ENCODE results near the gene RALGPS1. TPM values are rescaled to one million over a fixed set of nuclear protein-coding genes. Genes with fewer than 3 reads are reported as not detected.

The RALGPS1 gene
- total and polyA plus RNA-seq, 5 donors from 2014 or later, result 1.8 to 10.3 (median 3.3) TPM

DNA sequence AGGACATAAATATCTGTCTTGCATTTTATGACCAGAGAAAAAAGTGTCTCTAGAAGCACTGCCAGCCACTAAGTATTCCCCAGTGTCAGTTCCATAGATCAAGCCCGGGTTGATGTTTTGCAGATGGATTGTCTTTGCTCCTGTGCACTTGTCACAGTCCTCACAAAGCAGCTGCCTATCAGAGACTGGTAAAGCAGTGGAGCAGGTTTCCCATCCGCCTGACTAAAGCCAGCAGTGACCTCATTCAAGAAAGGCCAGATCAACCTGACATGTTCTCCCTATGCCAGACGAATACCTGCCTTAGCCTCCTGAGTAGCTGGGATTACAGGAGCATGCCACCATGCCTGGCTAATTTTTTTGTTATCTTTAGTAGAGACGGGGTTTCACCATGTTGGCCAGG lies 323.2 kb downstream of the RALGPS1 start:
- Mint-ChIP-seq H3K36me3 (peaks cover 3% of the 10 kb centered on the region), H3K4me3 (no peak overlapping the region)
- no peaks in the 10 kb centered on the region for H3K9me3 ChIP-seq (ENCODE audit: control insufficient read depth in 2 of 2, low read length in 2 of 2)

DNA sequence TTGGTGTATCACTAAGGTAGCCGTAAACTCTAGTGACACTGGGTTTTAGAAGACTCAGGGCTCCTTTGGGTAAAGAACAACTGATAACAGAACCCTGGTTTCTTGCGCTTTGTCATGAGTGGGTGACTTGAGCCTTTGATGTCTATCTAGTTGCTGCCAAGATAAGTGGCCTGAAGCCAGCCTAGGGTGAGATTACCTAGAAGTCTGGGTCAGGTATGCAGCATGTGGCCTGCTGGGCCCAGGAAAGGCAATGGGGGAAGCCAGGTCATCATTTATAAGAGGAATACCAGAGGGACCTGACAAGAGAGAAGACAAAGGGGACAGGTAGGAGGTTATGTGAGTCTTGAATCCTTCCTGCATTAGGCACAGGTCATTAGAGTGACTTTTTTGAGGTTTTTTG lies 326.8 kb downstream of the RALGPS1 start:
- no peaks in the 10 kb centered on the region for H3K36me3 ChIP-seq (ENCODE audit: control insufficient read depth, insufficient read depth, low read length)
- H3K4me3 ChIP-seq (ENCODE audit: low read depth, low read length), result no peak overlapping the region
- ATAC-seq (ENCODE audit: low read depth in 2 of 2) (no peak), DNase-seq (no peak)
- H3K4me3 Mint-ChIP-seq, result peak overlapping the region in 1 of 4 donors; percentile 28
- H3K27ac ChIP-seq (ENCODE audit: insufficient read depth, low read length, poor library complexity, severe bottlenecking), result no peak overlapping the region
- H3K4me1 Mint-ChIP-seq, result peaks cover 3 to 14% (median 6%) of the 10 kb centered on the region in 4 donors
- peaks cover 0 to 2% (median 0%) of the 10 kb centered on the region in 7 donors for H3K9me3 Mint-ChIP-seq
- no peaks in the 10 kb centered on the region for H3K9me3 ChIP-seq (ENCODE audit: control insufficient read depth in 2 of 2, low read length in 2 of 2)
- peaks cover 9% of the 10 kb centered on the region for H3K27me3 Mint-ChIP-seq
- H3K36me3 Mint-ChIP-seq, result peaks cover 5% of the 10 kb centered on the region
- H3K4me1 ChIP-seq (ENCODE audit: control insufficient read depth, insufficient read depth, low read length, poor library complexity, severe bottlenecking), result peaks cover 10% of the 10 kb centered on the region
- H3K27ac Mint-ChIP-seq, result peak overlapping the region in 1 of 3 donors; percentile 59
- peaks cover 4% of the 10 kb centered on the region for H3K27me3 ChIP-seq (ENCODE audit: control insufficient read depth, insufficient read depth, low read length)

More for the DNA sequence above, 323.2 kb downstream of the RALGPS1 start:
- no peak overlapping the region for H3K4me3 ChIP-seq (ENCODE audit: low read depth, low read length)
- peaks cover 9% of the 10 kb centered on the region for H3K27me3 ChIP-seq (ENCODE audit: control insufficient read depth, insufficient read depth, low read length)
- ATAC-seq (ENCODE audit: low read depth in 2 of 2) (no peak), DNase-seq (no peak)
- Mint-ChIP-seq H3K27ac (no peak overlapping the region), H3K4me1 (no peaks in the 10 kb centered on the region), H3K27me3 (peaks cover 23% of the 10 kb centered on the region), H3K9me3 (no peaks in the 10 kb centered on the region)
- H3K4me1 ChIP-seq (ENCODE audit: control insufficient read depth, insufficient read depth, low read length, poor library complexity, severe bottlenecking), result no peaks in the 10 kb centered on the region
- H3K27ac ChIP-seq (ENCODE audit: insufficient read depth, low read length, poor library complexity, severe bottlenecking), result no peak overlapping the region
- H3K36me3 ChIP-seq (ENCODE audit: control insufficient read depth, insufficient read depth, low read length), result no peaks in the 10 kb centered on the region

DNA sequence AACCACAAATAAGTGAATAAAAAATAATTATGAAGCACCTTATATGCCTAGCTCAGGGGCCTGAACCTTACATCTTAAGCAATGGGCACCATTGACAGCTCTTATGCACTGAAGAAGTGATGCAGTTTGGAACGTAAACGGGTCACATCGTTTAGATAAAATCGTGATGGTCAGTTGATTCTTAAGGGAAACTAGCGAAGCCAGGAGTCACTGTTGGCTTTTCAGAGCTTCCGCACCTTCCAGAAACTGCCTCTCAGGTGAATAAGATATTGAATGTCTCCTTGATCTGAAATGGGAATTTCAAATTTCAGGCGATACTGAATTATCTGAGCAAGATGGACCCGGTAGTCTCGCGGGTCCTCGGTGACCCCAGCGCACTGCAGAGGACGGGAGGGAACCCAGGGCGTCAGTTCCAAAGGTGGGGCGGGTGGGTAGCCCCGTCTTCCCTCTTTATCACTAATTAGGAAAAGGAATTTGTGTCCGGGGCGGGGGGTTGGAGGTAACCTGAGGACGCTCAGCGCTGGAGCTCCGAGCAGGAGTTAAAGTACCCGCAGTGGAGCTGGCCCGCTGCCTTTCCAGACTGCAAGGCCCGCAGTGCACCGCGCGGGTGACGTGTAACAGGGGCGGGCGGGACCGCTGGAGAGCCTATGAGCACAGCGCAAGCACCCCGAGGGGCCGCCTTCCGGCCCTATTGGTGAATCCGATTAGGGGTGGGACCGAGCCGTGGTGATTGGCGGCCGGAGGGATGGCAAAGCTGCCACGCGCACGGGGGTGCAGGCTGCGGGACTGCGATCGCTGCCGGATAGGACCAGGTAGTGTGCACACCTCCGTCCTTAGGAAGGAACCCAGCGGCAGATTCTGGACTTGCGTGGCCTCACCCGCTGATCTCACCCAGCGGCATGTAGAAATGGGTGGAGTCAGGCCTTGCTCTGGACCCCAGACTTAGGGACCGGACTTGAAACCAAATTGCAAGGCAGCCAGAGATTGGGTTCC lies 330.3 kb downstream of the RALGPS1 start:
- Mint-ChIP-seq H3K27ac (peak overlapping the region in 2 of 3 donors; percentile 53 to 84), H3K9me3 (peaks cover 0 to 2% (median 0%) of the 10 kb centered on the region in 7 donors), H3K4me3 (peak overlapping the region; percentile 78 to 93 (median 90)), H3K27me3 (peaks cover 9% of the 10 kb centered on the region), H3K4me1 (peaks cover 3 to 14% (median 6%) of the 10 kb centered on the region in 4 donors), H3K36me3 (peaks cover 5% of the 10 kb centered on the region)
- DNase-seq, result peak; percentile 92 to 97 (median 92)
- peaks cover 10% of the 10 kb centered on the region for H3K4me1 ChIP-seq (ENCODE audit: control insufficient read depth, insufficient read depth, low read length, poor library complexity, severe bottlenecking)
- H3K4me3 ChIP-seq (ENCODE audit: low read depth, low read length), result peak overlapping the region; percentile 78
- no peak overlapping the region for H3K27ac ChIP-seq (ENCODE audit: insufficient read depth, low read length, poor library complexity, severe bottlenecking)
- no peaks in the 10 kb centered on the region for H3K27me3 ChIP-seq (ENCODE audit: control insufficient read depth, insufficient read depth, low read length)
- no peaks in the 10 kb centered on the region for H3K36me3 ChIP-seq (ENCODE audit: control insufficient read depth, insufficient read depth, low read length)
- ATAC-seq (ENCODE audit: low read depth in 2 of 2), result peak; percentile 100
- no peaks in the 10 kb centered on the region for H3K9me3 ChIP-seq (ENCODE audit: control insufficient read depth in 2 of 2, low read length in 2 of 2)

DNA sequence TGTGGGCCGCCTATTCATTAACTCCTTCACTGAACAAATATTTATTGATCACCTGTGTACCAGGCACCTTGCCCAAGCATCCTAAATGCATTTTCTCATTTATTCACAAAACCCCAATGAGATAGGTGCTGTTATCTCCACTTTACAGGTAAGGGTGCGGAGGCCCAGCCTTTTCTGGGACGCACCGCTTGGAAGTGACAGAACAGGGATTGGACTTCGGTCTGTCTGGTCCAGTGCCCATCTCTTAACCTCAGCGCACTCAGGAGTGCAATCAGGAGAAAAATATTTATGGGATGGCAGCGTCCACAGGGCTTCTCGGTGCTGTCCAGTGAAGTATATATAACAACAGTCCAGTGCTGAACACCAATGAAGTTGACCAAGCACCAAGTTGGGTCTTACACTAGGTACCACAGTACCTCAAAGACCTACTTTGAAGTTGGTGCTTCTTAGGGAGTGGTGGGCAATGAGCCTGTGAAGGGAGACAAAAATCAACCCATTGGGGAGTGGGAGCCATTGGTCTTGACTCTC lies 331.1 kb downstream of the RALGPS1 start:
- Mint-ChIP-seq H3K27ac (no peak overlapping the region), H3K4me1 (peaks cover 4 to 14% (median 7%) of the 10 kb centered on the region in 4 donors), H3K27me3 (peaks cover 16% of the 10 kb centered on the region), H3K36me3 (peaks cover 10% of the 10 kb centered on the region), H3K4me3 (peak overlapping the region; percentile 78 to 93 (median 90)), H3K9me3 (peaks cover 0 to 2% (median 0%) of the 10 kb centered on the region in 7 donors)
- Histone ChIP-seq H3K4me1 (ENCODE audit: control insufficient read depth, insufficient read depth, low read length, poor library complexity, severe bottlenecking) (peaks cover 10% of the 10 kb centered on the region), H3K27me3 (ENCODE audit: control insufficient read depth, insufficient read depth, low read length) (peaks cover 4% of the 10 kb centered on the region), H3K4me3 (ENCODE audit: low read depth, low read length) (peak overlapping the region; percentile 78), H3K9me3 (ENCODE audit: control insufficient read depth in 2 of 2, low read length in 2 of 2) (no peaks in the 10 kb centered on the region), H3K36me3 (ENCODE audit: control insufficient read depth, insufficient read depth, low read length) (no peaks in the 10 kb centered on the region), H3K27ac (ENCODE audit: insufficient read depth, low read length, poor library complexity, severe bottlenecking) (no peak overlapping the region)
- DNase-seq, result no peak
- no peak for ATAC-seq (ENCODE audit: low read depth in 2 of 2)

DNA sequence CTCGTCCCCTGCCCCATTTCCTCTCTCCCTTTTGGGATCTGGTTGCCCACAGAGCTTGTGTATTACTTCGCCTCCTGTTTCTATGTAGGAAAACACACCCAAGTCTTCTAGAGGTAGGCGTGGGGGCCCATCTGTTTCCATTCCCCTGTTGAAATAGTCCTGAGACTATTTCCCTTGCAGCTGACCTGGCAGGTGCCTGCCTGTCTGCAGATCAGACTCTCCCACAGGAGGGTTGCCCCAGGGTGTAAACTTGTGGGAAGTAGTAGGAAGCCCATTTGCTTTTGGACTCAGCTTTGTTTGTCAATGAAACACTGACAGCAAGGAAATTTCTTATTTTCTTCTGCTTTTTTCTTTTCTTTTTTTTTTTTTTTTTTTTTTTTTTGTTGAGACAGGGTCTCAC lies 333.7 kb downstream of the RALGPS1 start:
- Mint-ChIP-seq H3K27me3 (peaks cover 22% of the 10 kb centered on the region), H3K4me1 (peaks cover 4 to 14% (median 7%) of the 10 kb centered on the region in 4 donors), H3K27ac (no peak overlapping the region), H3K36me3 (peaks cover 10% of the 10 kb centered on the region), H3K9me3 (peaks cover 0 to 2% (median 0%) of the 10 kb centered on the region in 7 donors), H3K4me3 (no peak overlapping the region)
- H3K4me1 ChIP-seq (ENCODE audit: control insufficient read depth, insufficient read depth, low read length, poor library complexity, severe bottlenecking), result peaks cover 10% of the 10 kb centered on the region
- H3K9me3 ChIP-seq (ENCODE audit: control insufficient read depth in 2 of 2, low read length in 2 of 2), result no peaks in the 10 kb centered on the region
- no peak overlapping the region for H3K27ac ChIP-seq (ENCODE audit: insufficient read depth, low read length, poor library complexity, severe bottlenecking)
- peaks cover 5% of the 10 kb centered on the region for H3K27me3 ChIP-seq (ENCODE audit: control insufficient read depth, insufficient read depth, low read length)
- DNase-seq (no peak), ATAC-seq (ENCODE audit: low read depth in 2 of 2) (no peak)
- H3K36me3 ChIP-seq (ENCODE audit: control insufficient read depth, insufficient read depth, low read length), result no peaks in the 10 kb centered on the region
- H3K4me3 ChIP-seq (ENCODE audit: low read depth, low read length), result no peak overlapping the region

DNA sequence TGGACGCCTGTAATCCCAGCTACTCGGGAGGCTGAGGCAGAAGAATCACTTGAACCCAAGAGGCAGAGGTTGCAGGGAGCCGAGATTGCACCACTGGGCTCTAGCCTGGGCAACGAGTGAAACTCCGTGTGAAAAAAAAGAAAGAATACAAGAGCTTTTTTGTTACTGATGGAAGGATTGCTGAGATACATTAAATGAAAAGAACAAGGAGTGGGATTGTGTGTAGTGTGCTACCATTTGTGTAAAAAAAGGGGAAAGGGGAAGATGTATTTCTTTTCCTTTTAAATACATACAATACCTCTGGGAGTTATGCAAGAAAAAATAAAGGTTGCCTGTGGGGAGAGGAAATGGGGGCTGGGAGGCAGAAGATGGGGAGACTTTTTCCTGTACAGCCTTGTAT lies 335.3 kb downstream of the RALGPS1 start:
- no peak overlapping the region for H3K27ac ChIP-seq (ENCODE audit: insufficient read depth, low read length, poor library complexity, severe bottlenecking)
- H3K4me1 ChIP-seq (ENCODE audit: control insufficient read depth, insufficient read depth, low read length, poor library complexity, severe bottlenecking), result peaks cover 7% of the 10 kb centered on the region
- H3K4me1 Mint-ChIP-seq, result peaks cover 4 to 9% (median 6%) of the 10 kb centered on the region in 4 donors
- H3K36me3 ChIP-seq (ENCODE audit: control insufficient read depth, insufficient read depth, low read length), result no peaks in the 10 kb centered on the region
- H3K4me3 ChIP-seq (ENCODE audit: low read depth, low read length), result no peak overlapping the region
- no peak for DNase-seq
- no peak for ATAC-seq (ENCODE audit: low read depth in 2 of 2)
- H3K27me3 ChIP-seq (ENCODE audit: control insufficient read depth, insufficient read depth, low read length), result peaks cover 5% of the 10 kb centered on the region
- no peak overlapping the region for H3K4me3 Mint-ChIP-seq
- no peaks in the 10 kb centered on the region for H3K9me3 ChIP-seq (ENCODE audit: control insufficient read depth in 2 of 2, low read length in 2 of 2)
- H3K9me3 Mint-ChIP-seq, result peaks cover 0 to 2% (median 0%) of the 10 kb centered on the region in 7 donors
- H3K27ac Mint-ChIP-seq, result no peak overlapping the region
- peaks cover 9% of the 10 kb centered on the region for H3K36me3 Mint-ChIP-seq
- peaks cover 22% of the 10 kb centered on the region for H3K27me3 Mint-ChIP-seq

DNA sequence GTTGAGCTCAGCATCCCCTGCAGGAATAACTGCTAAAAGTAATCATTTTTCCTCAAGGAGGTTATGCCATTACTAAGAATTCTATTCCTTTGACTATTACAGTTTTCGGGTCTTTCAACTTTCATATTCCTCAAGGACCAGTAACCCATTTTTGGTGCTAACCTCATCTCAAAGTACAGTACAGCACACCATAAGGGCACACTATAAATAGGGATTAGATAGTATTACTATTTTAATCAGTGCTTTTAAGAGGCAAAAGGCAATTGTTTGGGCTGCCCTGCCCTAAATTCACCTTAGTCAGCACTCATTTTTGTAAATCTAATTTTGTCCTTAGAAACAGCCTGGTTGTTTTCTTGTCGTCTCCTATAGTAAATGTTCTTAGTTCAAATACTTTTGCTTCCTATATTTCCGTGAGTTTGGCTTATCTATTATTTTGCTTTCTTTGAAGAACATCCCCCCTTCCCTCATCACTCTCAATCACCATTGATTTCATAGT lies 336.4 kb downstream of the RALGPS1 start:
- H3K27me3 Mint-ChIP-seq, result peaks cover 22% of the 10 kb centered on the region

More for the DNA sequence above, 336.4 kb downstream of the RALGPS1 start:
- DNase-seq, result no peak
- peaks cover 0 to 7% (median 1%) of the 10 kb centered on the region in 4 donors for H3K4me1 Mint-ChIP-seq
- ATAC-seq (ENCODE audit: low read depth in 2 of 2), result no peak
- H3K9me3 Mint-ChIP-seq, result peaks cover 0 to 2% (median 0%) of the 10 kb centered on the region in 7 donors
- no peak overlapping the region for H3K27ac ChIP-seq (ENCODE audit: insufficient read depth, low read length, poor library complexity, severe bottlenecking)
- no peak overlapping the region for H3K27ac Mint-ChIP-seq
- H3K4me3 ChIP-seq (ENCODE audit: low read depth, low read length), result no peak overlapping the region
- H3K4me3 Mint-ChIP-seq, result no peak overlapping the region
- H3K9me3 ChIP-seq (ENCODE audit: control insufficient read depth in 2 of 2, low read length in 2 of 2), result no peaks in the 10 kb centered on the region
- no peaks in the 10 kb centered on the region for H3K4me1 ChIP-seq (ENCODE audit: control insufficient read depth, insufficient read depth, low read length, poor library complexity, severe bottlenecking)
- peaks cover 5% of the 10 kb centered on the region for H3K27me3 ChIP-seq (ENCODE audit: control insufficient read depth, insufficient read depth, low read length)
- peaks cover 9% of the 10 kb centered on the region for H3K36me3 Mint-ChIP-seq
- H3K36me3 ChIP-seq (ENCODE audit: control insufficient read depth, insufficient read depth, low read length), result no peaks in the 10 kb centered on the region

Data from CD4-positive, CD25-positive, alpha-beta regulatory T cell (primary cell).